ENCODE measurements around the gene OXT. TPM values are rescaled to one million over a fixed set of nuclear protein-coding genes. Genes with fewer than 3 reads are reported as not detected.
A peak's percentile ranks its signal among the peaks of the same experiment; 100 is the strongest.

OXT gene
- total RNA-seq, 1 donor: not detected

- TF ChIP-seq CTCF (IDR thresholded peaks at IDR 0.05; ENCODE audit: insufficient read depth, low read length): no peak
- H3K4me3 ChIP-seq (ENCODE audit: low read depth, low read length): no peak overlapping the region
- no peak for DNase-seq (ENCODE audit: low read depth)
Observed at GRCh38 chr20:3106658-3107463, 35.4 kb downstream of the OXT start.

GRCh38 chr20:3107464-3108025 lies 36.1 kb downstream of the OXT start:
- H3K4me3 ChIP-seq (ENCODE audit: low read depth, low read length): no peak overlapping the region
- DNase-seq (ENCODE audit: low read depth): no peak
- no peak for TF ChIP-seq CTCF (IDR thresholded peaks at IDR 0.05; ENCODE audit: insufficient read depth, low read length)

- TF ChIP-seq CTCF (IDR thresholded peaks at IDR 0.05; ENCODE audit: insufficient read depth, low read length): no peak
- no peak for DNase-seq (ENCODE audit: low read depth)
- no peak overlapping the region for H3K4me3 ChIP-seq (ENCODE audit: low read depth, low read length)
Observed at GRCh38 chr20:3109350-3110302, 38.2 kb downstream of the OXT start.

- no peak for TF ChIP-seq CTCF (IDR thresholded peaks at IDR 0.05; ENCODE audit: insufficient read depth, low read length)
- no peak overlapping the region for H3K4me3 ChIP-seq (ENCODE audit: low read depth, low read length)
- DNase-seq (ENCODE audit: low read depth): no peak
Observed at GRCh38 chr20:3111507-3111906, 40.1 kb downstream of the OXT start.

- TF ChIP-seq CTCF (IDR thresholded peaks at IDR 0.05; ENCODE audit: insufficient read depth, low read length): no peak
- H3K4me3 ChIP-seq (ENCODE audit: low read depth, low read length): no peak overlapping the region
- no peak for DNase-seq (ENCODE audit: low read depth)
Observed at GRCh38 chr20:3111995-3112394, 40.6 kb downstream of the OXT start.

- no peak overlapping the region for H3K4me3 ChIP-seq (ENCODE audit: low read depth, low read length)
- peak; percentile 65 for DNase-seq (ENCODE audit: low read depth)
- peak; percentile 85 for TF ChIP-seq CTCF (IDR thresholded peaks at IDR 0.05; ENCODE audit: insufficient read depth, low read length)
Observed at GRCh38 chr20:3115190-3116107, 44.0 kb downstream of the OXT start.

Data from fibroblast of the aortic adventitia (primary cell).